Sciatic nerve (tissue), 2 donors: ENCODE results near the gene DMGDH. TPM values are rescaled to one million over a fixed set of nuclear protein-coding genes. Genes with fewer than 3 reads are reported as not detected.

Experiments
- ATAC-seq: fragments of 200-7000 bp; cut with Tn5 transposase; one replicate; pipeline ENCODE4 v1.9.1; 2020; ENCODE audit warnings: mild to moderate bottlenecking, moderate library complexity
- DNase-seq: peaks from one replicate; pipeline ENCODE4 v3.0.0-alpha.2; 2020; ENCODE audit warnings: low spot score
- intact Hi-C: fragments of 100-400 bp; cut with DNase I; formaldehyde crosslinking; loops from one replicate; pipeline ENCODE4 v1.14.2; 2022
- total RNA-seq: library from RNA; stranded (reverse); fragmentation: NEBNext Ultra II Directional; extraction: Animal tissue kit (Norgen Biotek cat#: 25700); gene quantifications from one replicate; pipeline ENCODE4 v1.2.1, GENCODE V29; 2021
- donor health status: DM: no; HTN: no; CAD: no.
- donor health status: DM: no; HTN: no; CAD: no.

DMGDH gene
- total RNA-seq, 1 donor from 2014 or later = 8.0 TPM

DNA sequence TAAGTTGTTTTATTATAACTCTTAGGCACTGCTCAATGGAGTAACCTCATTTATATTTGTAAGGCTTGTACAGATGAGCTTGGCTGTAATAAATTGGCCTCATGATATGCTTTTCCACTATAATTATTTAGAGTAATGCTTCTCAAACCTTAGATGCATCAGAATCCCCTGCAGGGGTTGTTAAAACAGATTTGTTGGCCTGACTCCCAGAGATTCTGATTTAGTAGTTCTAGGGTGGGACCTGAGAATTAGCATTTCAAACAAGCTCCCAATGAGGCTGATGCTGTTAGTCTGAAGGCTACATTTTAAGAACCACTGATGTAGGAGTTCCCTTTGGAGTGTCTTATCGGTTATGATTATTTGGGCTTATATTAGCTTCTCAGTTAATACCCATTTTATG, 46.1 kb downstream of the DMGDH start:
- DNase-seq (no peak), ATAC-seq (no peak)
- intact Hi-C loops = loop anchor here (10.0 kb wide), 1 partner anchor 111 kb away; no protein-coding TSS in a partner anchor

DNA sequence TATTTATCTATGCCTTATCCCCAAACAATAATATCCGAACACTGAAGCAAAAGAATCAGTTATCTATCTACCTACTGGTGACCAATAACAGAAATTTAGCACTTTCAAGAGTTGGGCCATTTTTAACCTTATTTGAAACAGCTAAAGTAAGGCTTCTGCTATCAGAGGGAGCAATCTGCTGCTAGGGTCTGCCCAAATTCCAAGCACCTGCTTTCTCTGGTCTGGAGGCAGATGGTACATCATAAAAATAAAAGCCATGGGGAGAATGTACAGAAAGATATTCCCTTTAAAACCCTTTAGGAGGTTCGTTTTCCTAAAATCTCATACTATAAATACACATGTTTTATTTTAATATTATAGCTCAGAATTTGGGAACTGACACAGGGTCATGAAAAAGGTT, 46.7 kb downstream of the DMGDH start:
- intact Hi-C loops = loop anchor here (10.0 kb wide), 1 partner anchor 112 kb away; no protein-coding TSS in a partner anchor
- DNase-seq (no peak), ATAC-seq (no peak)

DNA sequence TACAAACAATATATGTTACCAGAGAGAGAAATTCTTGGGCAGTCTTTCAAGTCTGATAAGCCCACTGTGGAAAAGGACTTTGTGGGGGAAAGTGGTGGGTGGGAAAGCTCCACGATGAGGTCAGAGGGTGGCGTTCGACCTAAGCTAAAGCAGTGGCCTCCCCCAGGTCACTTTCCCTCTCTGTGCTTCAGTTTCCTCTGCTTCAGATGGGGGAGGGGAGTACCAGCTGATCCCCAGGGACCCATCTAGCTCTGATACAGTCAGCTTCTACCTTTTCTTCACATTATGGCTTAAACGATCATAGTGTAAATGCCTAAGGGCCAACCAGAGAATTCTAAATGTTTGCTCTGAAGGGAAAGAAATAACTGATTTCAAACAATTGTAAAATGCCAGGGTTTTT, 47.7 kb downstream of the DMGDH start:
- no peak for DNase-seq
- ATAC-seq = no peak
- intact Hi-C loops = loop anchor here (1.0 to 10.0 kb wide), 2 partner anchors 45 to 113 kb away; no protein-coding TSS in a partner anchor

DNA sequence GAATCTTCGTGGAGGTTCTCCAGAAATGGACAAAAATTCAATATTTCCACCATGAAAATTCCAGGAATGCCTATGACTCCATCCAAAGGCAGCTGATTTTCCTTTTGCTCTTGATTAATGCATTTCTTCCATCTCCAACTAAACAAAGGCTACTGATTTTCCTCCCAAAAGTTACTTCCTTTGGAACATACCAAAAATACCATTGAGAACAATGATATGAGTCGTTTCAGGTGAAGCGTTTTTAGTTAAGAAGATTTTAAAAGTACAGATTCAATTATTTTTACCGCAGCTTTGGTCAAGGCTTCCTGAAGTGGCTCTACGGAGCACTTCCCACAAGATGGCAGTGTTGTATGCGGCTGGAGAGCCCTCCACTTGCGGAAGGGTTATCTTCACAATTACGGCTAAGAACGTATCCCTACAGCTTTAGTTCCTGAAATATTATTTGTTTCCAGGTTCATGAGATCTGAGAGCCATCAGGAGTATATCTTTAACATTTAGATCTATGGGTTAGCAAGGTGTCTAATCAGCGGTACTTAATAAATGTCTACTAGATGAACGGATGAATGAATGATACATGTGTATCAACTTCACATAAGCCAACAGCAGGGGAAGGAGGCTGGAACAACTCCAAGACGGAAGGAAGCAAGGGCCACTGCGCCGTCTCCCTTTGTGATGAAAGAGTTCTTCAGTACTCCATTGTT, 48.5 kb downstream of the DMGDH start:
- DNase-seq (peak; percentile 77), ATAC-seq (peak; percentile 86)
- intact Hi-C loops = loop anchor here (1.0 to 10.0 kb wide), 2 partner anchors 45 to 114 kb away; no protein-coding TSS in a partner anchor

DNA sequence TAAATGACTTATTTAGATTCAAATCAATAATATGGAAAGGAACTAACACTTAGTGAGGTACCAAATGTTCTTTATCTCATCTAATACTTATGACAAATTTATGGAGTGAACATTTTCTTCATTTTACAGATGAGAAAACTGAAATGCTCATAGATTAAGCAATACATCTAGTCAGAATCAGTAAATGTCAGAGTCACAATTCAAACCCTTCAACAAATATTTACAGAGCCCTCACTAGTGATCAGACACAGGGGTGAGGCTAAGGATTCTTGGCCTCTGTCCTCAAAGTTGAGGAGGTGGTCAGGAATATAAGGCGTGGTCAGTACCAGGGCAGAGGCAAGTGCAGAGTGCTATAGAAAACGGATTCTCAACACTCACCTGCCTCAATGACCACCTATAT, 54.8 kb downstream of the DMGDH start:
- ATAC-seq (no peak), DNase-seq (no peak)
- intact Hi-C loops = no loop called here

DNA sequence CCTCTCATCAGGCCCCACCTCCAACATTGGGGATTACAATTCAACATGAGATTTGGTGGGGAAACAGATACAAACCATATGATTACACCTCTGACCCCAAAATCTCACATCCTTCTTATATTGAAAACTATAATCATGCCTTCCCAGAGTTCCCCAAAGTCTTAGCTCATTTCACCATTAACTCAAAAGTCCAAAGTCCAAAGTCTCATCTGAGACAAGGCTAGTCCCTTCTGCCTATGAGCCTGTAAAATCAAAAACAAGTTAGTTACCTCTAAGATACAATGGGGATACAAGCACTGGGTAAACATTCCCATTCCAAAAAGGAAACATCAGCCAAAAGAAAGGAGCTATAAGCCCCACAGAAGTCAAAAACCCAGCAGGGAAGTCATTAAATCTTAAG, 57.6 kb downstream of the DMGDH start:
- intact Hi-C loops = no loop called here
- ATAC-seq = no peak
- no peak for DNase-seq

DNA sequence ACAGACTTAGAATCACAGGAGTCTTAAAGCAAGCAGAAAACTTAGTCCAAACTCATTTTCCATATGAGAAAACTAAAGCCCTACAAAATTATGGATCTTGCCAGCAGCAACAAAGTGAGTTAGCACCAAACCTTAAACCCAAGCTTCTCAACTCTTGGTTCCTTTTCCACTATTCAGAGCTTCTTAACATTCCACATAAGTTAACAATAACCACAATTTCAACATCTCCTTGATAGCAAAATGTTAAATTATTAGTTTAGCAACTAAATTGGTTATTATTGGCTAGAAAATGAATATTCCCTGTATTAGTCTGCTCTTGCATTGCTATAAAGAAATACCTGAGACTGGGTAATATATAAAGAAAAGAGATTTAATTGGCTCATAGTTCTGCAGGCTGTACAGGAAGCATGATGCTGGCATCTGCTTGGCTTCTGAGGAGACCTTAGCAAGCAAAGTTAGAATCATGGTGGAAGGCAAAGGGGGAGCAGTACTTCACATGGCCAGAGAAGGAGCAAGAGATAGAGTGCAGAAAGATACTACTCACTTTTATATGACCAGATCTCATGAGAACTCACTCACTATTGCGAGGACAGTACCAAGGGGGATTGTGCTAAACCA, 58.1 kb downstream of the DMGDH start:
- DNase-seq = no peak
- ATAC-seq = no peak
- intact Hi-C loops = no loop called here

DNA sequence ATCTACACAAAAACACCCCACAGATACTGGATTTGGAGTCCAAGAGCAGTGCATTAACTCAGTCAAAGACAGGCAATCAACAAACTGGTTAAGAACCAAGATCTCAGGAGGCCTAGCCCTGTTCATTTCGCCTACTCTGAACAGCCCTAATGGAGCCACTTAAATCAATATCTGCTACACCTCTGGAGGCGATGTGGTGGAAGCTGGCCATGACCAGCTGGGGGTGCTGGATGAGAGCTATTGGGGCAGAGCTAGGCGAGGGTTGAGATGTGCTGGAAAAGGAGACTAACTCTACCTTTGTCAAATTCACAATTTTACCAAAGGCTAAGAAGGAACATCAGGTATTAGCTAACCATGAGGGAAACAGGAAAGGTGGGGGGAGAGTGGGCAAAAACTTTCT, 61.1 kb downstream of the DMGDH start:
- intact Hi-C loops = no loop called here
- no peak for ATAC-seq
- DNase-seq = no peak

DNA sequence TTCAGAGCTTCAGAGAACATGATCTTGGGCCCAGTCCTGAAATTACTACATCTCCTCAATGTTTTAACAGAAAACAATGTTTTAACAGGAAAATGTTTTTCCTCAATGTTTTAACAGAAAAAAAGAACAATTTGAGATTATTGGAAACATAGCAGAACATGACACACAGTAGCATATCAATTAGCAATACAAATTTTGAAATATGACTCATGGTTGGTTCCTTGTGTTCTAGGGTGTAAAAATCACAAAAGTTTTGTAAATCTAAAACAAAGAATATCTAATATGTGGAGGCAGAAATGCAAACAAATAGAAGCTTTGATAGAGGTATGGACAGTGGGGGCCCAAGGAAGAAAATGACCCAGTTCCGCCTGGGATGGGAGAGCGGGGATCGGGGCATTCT, 61.6 kb downstream of the DMGDH start:
- intact Hi-C loops = no loop called here
- ATAC-seq (no peak), DNase-seq (no peak)

DNA sequence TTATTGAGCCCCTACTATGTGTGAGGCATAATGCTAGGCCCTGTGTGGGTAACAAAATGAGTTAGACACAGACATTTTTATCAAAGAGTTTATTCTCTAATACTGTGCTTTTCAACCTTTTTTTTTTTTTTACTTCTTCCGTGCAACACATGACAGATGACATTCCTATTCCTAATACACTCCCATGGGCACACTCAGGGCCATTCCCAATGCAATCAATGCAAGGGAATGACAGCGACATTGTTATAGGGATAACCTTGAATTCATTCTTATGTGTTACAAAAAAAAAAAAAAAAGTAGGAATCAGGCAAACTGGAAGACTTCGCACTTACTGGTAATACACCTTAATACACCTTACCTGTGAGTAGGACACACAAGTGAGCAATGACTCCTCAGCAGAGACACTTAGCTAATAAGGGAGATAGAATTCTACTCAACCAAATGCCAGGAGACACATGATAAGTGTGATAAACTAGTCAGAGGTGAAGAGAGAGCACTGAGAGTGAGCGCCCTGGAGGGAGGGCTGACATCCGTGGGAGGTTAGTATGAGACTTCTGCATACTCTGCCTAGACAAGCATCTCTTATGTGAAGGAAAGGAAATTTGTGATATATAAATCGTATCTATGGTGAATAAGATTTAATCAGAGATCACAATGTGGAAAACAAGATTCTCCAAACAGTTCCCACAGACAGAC, 63.4 kb downstream of the DMGDH start:
- DNase-seq = no peak
- ATAC-seq = no peak
- intact Hi-C loops = no loop called here

DNA sequence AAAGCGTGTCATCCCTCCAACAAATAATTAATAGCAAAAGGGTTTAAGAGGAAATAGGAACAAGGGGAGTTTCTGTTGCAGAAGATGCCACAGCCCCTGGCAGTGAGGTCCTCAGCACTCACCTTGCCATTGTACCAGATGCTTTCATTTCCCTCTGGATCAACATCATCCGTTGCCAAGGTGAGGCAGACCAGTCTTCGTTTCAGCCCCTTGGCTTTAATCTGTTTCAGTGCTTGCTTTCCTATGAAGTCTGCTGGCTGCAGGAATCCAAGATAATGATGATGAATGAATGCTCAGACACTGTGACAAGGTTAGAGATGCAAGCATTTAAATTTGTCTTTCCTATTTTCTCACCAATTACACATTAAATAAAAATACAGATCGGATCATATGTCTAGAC, 64.3 kb downstream of the DMGDH start:
- DNase-seq (no peak), ATAC-seq (no peak)
- intact Hi-C loops = no loop called here

DNA sequence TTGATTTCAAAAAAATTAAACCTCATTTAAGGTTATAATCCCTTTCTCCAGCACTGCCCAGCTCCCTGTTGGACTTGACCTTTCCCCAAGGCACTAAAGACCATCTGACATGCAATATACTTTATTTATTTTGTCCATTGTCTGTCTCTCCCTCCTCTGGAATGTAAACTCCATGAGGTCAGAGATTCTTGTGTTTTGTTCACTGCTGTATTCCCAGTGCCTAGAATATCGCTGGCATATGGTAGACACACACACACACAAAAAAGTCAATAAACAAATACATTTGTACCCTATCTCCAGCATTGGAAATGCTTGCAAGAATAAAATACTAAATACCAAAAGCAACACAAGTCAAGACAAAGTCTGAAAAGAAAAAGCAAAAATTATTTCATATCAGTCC, 67.1 kb downstream of the DMGDH start:
- ATAC-seq (no peak), DNase-seq (no peak)
- intact Hi-C loops = no loop called here

DNA sequence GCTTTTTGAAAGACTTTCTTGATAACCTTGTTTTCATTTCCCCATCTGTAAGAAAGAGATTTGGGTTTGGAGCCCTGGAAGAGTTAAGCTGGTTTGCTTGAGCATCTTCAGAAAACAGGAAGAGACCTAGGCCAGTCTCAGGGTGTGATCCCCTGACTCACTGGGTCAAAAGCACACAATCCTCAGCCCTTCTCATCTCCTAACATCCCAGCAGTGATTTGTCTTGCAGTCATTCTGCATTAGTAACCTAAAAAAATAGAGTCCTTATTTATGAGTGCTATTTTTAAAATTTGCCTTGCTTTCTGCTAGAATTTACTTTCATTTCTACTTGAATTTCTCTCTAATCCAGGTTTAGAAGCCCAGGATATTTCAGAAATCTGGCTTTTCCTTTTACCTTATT, 68.0 kb downstream of the DMGDH start:
- no peak for DNase-seq
- intact Hi-C loops = no loop called here
- ATAC-seq = no peak

DNA sequence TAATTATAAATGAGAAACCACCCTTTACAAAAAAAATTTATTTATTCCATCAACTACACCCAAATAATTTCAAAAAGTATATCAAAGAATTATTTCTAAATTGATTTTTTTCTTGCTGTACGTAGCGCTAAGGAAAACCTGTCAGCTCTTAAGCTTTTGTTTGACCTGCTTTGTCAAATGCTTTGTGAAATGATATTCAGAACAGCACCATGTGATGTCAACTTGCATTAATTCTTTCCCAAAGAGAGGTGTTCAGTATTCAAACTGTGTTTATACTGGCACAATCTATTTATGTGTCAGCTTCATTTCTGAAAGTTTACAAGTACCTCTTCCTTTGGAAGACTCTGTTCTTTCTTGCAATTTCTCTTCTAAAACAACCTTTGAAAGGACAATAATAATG, 72.4 kb downstream of the DMGDH start:
- intact Hi-C loops = no loop called here
- no peak for ATAC-seq
- no peak for DNase-seq

DNA sequence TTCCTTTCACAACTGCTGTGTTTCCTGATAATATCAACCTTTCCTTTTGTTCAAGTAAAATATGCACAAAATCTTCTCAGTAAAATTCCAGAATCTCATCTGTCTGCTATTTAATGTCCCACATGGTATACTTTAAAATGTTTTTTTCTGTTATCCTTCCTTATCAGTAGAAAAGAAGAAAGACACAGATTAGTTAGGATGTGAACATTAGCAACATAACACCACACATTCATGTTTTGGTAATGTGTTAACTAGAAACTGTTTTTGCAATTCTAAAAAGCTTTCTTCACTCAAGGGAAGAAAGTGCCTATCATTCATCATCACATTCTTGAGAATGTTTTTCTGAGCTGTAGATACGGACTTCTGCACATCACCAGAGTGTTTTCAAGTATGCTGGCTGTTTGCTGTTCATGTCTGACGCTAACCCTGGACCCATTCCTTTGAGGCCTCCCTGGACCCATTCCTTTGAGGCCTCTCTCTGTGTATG, 73.9 kb downstream of the DMGDH start:
- intact Hi-C loops = no loop called here
- ATAC-seq (no peak), DNase-seq (no peak)

DNA sequence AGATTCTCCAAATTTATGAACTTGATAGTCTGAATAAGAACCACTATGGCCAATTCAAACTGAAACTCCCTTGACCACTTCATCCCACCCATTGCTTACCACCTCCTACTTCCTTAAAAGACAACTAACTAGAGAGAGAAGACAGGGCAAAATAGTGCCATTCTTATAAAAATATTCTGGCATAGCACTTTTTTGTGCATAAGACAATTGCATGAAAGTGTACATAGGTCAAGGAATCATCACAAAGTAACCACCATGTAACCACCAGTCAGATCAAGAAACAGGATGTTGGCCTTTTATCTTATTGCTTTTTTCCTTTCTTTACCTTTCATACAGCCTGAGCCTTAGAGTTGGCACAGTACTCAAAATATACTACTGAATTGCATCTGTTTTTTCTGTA, 76.3 kb downstream of the DMGDH start:
- ATAC-seq (no peak), DNase-seq (no peak)
- intact Hi-C loops = no loop called here

DNA sequence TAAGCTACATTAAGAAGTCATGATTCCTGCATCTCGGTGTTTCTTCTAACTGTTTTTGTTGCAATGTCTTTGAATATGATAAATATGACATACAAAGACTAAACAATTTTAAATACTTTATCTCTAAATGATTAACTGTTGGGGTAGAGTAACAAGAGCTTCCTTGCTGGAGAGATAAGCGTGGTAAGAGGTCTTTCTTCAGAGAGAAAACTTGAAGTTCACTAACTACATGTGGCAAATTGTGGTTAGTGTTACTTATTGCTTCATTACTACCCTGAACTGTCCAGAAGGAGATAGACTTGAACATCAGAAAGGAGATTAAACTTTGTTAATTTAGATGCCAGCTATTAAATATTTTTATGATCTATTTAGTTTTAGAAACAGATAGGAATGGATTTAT, 77.3 kb downstream of the DMGDH start:
- intact Hi-C loops = no loop called here
- DNase-seq (no peak), ATAC-seq (no peak)

DNA sequence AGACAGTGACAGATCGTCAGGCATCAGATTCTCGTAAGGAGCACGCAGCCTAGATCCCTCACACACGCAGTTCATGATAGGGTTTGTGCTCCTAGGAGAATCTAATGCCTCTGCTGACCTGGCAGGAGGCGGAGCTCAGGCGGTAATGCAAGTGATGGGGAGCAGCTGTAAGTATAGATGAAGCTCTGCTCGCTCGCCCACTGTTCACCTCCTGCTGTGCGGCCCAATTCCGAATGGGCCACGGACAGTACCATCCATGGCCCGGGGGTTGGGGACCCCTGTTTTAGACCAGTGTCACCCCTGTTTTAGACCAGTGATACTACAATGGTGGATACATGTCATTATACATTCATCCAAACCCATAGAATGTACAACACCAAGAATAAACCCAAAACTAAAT, 80.4 kb downstream of the DMGDH start:
- DNase-seq (no peak), ATAC-seq (no peak)
- intact Hi-C loops = no loop called here

DNA sequence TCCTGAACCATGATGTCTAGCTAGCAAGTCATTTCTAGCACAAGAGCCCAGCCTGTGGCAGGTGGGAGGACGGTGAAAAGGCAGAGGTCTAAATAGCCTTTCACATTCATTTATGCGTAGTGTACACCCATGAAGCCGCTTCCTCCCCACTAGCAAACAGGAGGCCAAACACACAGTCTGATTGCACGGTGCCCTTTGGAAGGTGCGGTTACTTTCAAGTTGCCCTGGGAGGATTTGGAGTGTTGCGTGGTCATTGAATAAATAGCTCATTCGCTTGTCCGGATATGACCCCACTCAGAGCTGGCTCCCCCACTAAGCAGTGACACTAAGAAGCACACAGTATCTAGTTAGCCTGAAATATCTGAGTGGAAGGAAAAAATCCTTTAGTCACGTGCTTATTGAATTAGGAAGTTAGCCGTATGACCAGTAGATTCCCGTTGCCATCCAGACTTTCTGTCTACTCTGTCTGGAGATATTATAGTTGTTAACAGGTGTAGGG, 83.7 kb downstream of the DMGDH start:
- DNase-seq (no peak), ATAC-seq (peak; percentile 50)
- intact Hi-C loops = no loop called here

DNA sequence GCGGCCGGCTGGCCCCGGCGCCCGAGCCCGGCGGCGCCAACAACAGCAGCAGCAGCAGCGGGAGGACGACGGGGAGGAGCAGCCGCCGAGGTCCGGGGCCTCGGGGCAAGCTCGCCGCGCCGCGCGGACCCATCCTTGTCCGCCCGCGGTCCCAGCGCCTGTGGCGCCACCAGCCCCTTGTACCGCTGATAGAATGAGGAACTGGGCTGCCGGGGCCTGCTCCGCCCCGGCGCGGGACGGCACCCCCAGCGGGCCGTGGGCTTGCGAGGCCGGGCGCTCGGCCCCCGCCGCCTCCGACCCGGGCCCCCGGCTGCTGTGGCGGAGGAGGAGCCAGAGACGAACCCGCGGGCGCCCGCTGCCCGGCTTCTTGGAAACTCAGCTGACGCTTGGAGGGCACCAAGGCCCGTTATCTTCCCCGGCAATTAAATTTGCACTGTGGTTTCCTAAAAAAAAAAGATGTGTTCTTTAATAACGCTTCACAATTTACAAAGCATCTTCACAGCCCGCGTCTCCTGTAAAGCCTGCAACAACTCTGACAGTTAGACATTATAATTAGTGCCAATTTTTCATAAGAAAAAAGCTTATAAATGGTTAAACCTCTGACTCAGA, 84.3 kb downstream of the DMGDH start, which contains the start of gene ARSB:
ARSB (minus strand) TSS at position 195 of the 609 bp plus-strand sequence; CDS start at position 133, 62 bp downstream.
- intact Hi-C loops = no loop called here
- peak; percentile 69 for ATAC-seq
- DNase-seq = peak; percentile 75
